Right hindlimb (tissue), 1 donor: ENCODE data around the gene VPREB3.

ENCODE experiments used
- DNase-seq: peaks from one replicate; pipeline ENCODE4 v3.0.0-alpha.2; 2018

Gene VPREB3

DNA sequence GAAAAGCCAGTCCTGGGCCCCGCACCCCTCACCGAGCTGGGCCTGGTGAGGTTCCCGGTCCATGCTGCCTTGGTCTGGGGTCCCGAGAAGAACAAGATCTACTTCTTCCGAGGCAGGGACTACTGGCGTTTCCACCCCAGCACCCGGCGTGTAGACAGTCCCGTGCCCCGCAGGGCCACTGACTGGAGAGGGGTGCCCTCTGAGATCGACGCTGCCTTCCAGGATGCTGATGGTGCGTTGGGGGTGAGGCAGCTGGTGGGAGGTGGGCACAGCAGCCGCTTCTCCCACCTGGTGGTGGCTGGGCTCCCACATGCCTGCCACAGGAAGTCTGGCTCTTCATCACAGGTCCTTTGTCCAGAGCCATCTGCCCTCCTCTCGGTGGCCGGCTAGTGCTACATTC, 28.0 kb upstream of the VPREB3 start:
- no peak for DNase-seq

DNA sequence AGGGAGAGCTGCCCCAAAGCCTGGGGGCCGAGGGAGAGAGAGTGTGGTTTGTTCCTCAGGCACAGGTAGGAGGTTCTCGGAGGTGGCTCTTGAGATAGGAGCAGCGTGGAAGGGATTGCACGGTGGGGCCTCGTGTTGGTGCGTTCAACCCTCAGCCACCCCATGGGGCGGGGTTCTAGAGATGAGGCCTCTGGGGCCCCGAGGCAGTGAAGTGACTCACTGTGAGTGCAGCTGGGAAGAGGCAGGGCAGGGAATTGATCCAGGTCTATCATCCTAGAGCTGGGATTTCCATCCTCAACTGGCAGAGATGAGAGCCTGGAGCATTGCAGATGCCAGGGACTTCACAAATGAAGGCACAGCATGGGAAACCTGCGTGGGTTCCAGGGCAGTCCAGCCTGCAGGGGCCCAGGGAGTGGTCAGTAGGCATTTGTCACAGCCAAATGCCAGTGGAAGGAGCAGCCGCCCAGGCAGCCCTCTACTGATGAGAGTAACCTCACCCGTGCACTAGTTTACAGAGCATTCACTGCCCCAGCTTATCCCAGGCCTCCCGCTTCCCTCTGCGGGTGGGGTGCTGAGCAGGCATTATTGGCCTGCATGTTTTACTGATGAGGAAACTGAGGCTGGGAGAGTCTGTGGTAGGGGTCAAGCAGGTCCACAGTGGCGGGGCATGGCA, 27.4 kb upstream of the VPREB3 start:
- no peak for DNase-seq

DNA sequence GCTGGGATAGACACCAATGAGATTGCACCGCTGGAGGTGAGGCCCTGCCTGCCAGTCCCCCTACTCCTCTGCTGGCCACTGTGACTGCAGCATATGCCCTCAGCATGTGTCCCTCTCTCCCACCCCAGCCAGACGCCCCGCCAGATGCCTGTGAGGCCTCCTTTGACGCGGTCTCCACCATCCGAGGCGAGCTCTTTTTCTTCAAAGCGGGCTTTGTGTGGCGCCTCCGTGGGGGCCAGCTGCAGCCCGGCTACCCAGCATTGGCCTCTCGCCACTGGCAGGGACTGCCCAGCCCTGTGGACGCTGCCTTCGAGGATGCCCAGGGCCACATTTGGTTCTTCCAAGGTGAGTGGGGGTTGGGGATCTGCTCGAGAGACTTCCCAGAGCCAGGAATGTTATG, 26.8 kb upstream of the VPREB3 start:
- peak; percentile 42 for DNase-seq

DNA sequence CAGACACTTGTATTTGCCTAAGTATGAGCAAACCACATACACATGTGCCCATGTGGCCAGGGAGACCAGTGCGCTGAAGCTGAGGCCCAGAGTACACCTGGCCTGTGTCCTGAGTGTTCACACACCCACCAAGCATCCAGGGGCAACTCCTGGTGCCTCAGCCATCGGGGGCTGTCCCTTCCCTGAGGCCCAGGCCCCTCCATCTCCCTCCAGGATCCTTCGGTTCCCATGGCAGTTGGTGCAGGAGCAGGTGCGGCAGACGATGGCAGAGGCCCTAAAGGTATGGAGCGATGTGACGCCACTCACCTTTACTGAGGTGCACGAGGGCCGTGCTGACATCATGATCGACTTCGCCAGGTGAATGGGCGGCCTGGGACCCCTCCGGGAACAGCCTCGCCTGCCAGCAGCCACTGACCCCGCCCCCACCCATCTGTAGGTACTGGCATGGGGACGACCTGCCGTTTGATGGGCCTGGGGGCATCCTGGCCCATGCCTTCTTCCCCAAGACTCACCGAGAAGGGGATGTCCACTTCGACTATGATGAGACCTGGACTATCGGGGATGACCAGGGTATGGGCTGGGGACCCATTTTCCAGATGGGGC, 26.0 kb upstream of the VPREB3 start:
- DNase-seq = no peak

DNA sequence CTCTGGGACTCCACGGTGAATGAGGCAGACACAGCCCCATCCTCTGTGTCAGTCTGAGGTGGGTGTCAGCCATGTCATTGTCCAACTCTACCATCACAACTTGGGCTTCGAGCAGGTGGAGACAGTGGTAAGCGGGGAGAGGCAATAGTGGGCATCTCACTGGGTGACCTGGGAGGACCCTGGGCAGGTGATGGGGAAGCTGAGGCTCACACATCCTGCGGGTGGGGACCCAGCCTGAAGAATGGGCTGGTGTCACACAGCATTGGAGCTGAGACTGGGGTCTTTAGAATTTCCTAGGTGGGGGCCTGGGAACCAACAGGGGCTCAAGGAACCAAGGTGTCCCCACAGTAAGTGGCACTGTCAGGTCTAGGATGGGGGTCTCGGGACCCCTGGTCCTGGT, 25.5 kb upstream of the VPREB3 start:
- DNase-seq = no peak

DNA sequence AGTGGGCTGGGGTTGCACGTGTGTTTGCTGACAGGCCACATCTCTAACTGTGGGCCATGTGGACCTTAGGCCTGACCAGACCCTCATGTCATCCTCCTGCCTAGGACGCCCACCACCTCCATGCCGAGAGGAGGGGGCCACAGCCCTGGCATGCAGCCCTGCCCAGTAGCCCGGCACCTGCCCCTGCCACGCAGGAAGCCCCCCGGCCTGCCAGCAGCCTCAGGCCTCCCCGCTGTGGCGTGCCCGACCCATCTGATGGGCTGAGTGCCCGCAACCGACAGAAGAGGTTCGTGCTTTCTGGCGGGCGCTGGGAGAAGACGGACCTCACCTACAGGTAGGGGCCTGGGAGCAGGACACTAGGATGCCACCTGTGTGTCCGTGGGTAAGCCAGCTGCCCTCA, 24.9 kb upstream of the VPREB3 start:
- no peak for DNase-seq

DNA sequence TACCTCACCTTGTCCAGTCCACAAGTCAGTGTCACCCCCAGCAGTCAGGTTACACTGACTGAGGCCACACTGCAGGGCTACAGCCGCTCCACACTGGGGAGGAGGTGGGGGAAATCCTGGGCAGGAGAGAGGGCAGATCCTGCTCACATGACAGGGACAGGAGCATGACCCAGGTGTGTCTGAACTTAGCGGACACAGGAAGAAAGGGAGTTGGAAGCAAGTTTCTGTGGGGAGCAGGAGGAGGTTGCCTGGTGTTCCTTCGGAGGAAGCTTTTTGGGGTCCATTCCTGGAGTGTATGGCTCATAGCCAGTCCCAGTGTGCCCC, 24.3 kb upstream of the VPREB3 start:
- no peak for DNase-seq

DNA sequence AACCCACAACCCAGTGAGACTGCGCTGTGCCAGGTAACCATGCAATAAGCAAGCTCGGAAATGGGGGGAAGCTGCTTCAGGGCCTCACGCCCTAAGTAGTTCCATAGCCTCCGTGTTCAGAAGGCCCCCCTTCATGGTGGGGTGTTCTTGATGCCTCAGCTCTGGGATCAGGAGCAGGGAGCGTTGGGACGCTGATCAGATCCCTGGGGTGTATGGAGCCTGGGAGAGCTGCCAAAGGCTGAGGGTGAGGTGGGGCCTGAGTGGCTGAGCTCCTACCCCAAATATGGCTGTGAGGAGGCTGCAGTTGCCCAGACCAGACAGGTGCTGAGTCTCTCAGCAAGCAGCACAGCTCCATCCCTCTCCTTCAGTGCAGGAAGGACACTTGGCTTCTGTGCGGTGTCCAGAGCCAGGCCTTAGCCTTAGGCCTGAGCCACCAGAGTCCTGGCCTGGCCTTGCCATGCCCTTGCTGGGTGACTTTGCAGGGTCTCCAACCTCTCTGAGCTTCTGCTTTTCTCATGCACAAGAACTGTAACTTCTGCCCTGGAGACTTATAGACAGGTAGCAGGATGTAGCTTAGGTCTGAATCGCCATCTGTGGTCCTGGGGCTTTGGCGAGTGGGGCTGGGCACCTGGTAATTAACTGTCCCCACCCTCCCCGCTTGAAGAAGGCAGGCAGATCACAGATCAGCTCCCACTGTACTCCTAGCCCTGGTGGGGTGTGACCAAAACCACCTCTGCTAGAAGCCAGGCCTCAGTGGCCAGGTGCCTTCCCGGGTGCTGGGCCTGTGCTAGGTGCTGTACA, 23.8 kb upstream of the VPREB3 start:
- DNase-seq = no peak

DNA sequence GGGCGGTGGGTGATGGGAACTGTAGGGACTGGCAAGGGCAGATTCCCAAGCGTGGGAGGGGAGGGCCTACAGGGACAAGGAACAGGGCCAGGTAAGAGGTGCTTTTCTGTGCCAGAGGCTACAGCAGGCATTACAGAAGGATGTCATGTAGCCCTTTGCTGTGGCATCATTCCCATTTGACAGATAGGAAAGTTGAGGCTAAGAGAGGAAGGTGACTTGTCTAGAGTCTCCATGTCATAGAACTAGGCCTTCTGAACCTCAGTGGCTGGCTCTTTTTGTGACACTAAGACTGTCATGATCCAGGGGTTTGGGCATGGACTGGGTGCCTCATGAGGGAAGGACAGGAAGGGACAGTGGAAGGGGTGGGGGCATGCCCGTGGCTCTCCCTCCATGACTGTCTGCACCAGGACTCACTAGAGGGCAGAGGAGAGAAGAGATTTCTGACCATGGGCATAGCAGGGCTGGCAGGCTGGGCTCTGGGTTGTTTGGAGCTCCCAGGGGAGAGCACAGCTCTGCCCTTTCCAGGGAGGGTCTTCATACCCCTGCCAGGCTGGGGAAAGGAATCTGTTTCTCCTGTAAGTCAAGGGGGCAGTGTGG, 21.7 kb upstream of the VPREB3 start:
- DNase-seq = no peak

DNA sequence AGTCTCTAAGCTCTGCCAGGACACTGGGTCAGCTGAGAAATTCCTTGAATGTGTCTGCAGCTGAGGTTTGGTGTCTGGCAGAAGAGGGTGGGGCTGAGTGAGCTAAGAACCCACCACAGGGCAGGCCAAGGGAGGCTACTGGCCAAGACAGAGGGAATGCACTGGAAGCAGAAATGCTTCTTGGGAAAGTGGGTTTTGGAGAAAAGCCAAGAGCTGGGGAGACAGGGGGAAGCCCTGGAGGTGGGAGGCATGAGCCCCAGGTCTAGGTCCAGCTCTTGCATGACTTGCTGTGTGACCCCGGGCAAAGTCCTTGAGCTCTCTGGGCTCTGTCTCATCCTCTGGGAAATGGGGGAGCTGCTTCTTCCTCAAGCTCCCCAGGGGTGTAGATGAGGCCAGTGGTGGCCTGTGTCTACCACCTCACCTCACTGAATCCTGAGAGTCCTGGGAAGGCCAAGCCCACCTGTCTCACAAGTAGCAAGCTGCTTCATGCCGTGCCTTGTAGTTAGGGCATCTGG, 20.8 kb upstream of the VPREB3 start:
- DNase-seq = peak; percentile 61

DNA sequence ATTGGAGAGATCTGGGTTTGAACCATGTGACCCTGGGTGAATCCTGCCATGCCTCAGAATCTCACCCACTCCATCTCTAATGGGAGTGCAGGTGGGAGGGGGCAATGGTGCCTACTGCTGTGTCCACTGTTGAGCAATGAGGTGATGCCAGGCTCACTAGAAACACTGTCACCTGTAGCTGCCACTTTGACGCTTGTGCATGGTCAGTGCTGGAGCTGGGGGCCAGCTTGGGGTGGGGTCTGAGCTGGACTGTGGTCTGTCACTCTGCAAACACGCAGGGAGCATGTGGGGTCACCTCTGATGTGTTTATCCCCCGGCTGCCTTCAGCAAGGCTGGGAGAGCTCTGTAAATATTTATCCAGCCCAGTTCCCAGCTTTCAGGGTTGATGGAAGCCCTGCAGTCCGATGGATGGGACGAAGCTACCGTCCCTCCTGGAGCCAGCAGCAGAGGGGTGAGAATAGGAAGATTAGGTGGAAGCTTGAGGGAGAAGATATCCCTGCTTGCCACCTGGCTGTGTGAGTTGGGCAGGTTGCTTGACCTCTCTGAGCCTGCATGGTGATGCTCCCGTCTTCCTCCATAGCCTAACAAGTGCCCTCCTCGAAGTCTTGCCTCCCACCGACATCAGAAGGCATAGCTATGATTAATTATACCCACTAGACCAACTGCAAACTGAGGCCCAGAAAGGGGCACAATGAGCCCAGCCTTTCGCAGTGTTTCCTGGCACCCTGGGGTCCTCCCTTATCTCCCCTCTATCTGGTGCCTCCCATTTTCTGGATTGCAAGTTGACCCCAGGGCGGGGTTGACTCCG, 20.1 kb upstream of the VPREB3 start:
- DNase-seq = no peak

DNA sequence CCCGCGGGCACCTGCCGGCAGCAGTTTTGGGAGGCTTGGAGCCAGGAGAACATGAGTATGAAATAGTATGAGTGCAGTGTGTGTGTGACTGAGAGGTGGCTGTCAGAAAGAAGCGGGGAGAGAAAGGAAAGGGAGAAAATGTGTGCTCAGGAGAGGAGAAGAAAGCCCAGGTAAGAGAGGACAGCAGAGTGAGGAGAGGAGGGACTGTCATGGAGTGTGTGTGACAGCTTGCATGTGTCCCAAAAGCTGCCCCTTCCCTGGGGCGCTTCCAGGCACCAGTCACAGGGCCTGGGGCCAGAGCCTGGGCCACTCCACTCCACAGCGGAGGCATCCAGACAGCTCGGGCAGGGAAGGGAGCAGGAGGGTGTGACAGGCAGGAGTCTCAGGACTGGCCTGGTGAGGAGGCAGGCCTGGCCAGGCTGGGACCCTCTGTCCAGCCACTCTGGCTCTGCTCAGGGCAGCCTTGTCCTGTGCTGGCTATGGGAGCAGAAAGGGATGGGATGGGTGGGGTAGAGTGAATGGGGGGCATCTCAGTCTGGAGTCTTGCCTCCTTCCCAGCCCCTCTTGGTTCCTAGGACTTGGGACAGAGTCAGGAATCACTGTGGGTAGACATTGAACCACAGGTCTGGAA, 19.4 kb upstream of the VPREB3 start:
- no peak for DNase-seq

DNA sequence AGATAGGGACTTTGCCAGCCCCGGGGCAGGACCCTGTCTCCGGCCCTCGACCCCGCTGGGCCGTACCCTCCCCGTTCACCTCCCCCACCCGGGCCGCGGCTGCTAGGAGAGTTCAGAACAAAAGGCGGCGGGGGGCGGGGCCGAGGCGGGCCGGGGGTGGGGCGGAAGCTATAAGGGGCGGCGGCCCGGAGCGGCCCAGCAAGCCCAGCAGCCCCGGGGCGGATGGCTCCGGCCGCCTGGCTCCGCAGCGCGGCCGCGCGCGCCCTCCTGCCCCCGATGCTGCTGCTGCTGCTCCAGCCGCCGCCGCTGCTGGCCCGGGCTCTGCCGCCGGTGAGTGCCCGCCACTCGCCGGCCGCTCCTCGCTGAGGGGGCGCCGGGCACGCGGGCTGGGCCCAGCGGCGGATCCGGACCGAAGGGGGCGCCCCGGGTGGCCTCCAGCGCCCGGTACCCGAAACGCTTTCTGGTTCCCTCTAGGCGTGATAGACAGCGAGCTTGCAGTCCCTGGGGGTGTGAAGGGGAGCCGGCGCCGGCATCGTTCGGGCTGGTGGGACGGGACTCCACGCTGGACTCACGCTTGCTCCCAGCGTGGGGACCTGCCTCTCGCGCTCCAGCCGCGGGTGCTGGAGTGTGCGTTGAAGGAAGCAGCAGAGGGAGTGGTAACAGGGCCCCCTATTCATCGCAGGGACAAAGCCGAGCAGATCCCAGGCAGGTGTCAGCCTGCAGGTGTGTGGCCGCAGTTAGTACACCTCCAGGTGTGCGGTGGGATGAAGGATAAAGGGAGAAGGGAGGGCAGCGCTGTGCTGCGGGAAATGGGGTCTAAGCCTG, 18.6 kb upstream of the VPREB3 start, which contains the start of gene MMP11:
Gene MMP11, plus strand, starts transcription at position 201 of the 825 bp plus-strand sequence. Its CDS starts 22 bp downstream, at position 223.
- DNase-seq = peak; percentile 81

DNA sequence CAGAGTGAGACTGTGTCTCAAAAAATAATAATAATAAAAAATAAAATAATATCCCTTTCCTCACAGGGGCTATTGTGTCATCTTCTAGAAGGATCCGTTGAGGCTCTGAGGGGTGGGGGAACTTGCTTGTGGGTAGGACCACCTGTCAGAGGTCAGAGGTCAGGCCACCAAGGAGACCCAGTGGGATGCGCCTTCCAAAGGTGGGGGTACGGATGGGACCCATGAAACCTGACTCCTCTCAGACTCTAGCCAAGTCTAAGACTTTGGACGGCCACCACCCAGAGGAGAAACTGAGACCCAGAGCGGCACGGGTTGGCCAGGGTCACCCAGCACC, 18.1 kb upstream of the VPREB3 start:
- DNase-seq = no peak

DNA sequence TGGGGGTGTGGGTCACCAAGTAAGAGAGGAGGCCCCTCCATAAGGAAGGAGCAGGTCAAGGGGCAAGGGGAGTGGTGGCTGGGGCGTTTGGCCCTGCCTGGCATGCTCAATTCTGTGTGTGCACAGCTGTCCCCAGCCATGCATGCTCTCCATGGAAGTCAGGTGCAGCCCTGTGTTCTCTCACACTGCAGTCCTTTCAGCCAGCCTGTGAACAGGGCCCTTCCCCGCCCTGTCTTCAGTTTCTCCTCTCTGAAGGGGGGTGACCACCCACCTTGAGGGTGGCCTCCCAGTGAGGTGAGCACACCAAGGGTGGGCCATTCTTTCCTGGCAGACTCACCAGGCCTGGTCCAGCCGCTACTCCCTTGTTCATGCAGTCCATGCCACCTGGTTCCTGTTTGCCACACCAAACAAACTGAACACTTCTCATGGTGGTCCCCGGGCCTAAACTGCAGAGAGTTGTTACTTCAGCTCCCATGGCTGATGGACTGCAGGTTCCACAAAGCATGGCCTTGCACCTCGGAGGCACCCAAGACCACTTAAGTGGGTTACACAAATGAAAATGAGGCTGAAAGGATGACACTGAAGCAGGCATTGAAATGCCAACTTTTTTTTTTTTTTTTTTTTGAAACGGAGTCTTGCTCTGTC, 15.2 kb upstream of the VPREB3 start:
- DNase-seq = no peak

DNA sequence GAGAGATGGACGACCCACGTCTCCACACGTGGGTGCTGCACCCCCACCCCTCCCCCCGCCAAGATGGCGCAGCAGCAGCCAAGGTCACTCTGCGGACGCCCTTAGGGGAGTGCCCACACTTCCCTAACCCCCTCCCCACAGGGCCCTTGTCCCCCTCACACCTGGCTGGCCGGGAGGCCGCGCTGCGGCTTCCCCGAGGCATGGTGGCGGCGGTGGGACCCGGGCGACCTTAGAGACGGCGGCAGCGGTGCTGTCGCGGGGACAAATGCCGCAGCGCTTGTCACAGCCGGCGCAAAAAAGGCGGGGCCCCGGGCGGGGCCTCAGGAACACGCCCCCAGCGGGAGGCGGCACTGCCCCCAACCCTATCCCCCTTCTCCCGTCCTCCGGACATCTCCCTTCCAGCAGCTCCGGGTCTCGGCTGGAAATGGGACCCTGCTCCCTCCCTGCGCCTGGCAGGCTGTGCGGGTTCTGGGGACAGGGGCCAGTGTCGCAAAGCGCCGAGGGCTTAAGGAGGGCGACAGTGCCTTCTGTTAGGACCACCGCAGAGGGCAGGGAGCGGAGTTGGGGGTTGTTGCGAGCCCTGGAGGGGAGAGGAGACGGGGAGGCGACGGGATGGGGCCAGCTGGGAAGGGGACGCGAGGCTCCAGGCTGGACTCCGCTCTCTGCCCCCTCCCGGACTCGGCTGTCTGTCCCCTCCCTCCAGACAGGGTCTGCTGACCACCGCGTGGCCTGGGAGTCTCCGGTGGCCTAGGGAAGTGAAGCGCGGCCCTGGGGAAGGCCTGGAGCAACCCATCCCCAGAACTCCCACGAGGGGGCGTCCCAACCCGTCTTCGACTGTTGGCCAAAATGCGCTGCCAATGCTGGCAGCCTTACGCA, 13.7 kb upstream of the VPREB3 start, which contains the start of gene CHCHD10:
Gene CHCHD10, minus strand, starts transcription at position 300 of the 876 bp plus-strand sequence. Its CDS starts 98 bp downstream, at position 202.
- peak; percentile 86 for DNase-seq

DNA sequence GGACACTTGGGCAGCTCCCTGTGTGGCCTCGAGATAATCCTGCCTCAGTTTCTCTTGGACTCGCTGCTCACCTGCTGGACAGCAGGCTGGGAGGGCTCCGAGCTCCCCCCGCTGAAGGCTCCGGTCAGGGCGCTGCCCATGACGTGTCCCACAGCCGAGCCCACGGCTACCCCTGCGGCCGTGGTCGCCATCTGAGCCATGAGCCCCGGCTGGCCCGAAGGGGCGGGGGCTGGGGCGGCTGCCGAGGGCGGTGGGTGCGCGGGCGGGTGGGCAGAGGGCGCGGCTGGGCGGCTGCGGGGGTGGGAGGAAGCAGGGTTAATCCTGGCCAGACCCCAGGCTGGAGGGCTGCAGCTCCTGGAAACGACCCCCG, 13.1 kb upstream of the VPREB3 start:
- no peak for DNase-seq

DNA sequence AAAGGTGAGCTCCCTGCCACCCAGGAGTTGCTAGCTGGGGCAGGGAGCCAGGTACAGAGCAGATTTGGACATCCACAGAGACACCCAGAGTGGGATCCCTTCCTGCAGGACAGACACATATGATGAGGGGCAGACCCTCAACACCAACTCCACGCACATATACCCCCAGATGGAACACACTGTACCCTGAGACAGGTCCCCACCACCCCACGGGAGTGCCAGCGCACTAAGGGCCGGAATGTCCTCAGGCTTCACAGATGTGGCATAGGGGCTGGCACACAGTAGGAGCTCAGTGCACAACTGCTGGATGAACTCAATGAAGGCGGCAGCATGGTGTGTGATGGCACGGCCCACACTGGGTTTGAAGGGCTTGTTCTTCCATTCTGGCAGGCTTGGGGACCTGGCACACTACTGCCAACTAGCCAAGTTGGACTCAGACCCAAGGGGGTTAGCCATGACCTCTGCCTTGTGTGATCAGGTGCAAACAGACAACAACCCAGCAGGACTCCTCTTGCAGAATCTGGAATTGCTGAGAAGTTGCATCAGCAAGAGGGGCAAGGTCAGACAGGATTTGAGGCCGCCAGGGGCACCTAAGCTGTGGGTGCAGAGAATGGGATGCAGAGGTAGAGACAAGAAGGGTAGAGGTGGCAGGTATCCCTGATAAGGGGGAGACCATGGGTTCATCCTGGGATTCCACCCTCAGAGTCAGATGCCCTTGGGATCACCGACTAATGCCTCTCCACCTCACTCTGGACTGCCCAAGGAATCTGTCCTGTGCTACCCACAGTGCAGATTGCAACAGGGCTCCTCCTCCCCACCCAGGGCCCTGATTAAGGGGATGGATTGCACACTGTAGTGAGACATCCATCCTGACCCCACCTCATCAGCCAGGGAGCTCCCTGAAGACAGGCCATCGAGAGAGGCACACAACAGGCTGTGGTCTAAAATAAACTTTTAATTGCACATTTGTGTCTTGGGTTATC, 11.0 kb upstream of the VPREB3 start:
- no peak for DNase-seq
